A673 (cell line): ENCODE measurements around the gene HOXA3. TPM values are rescaled to one million over a fixed set of nuclear protein-coding genes. Genes with fewer than 3 reads are reported as not detected.

Source experiments
- BruUV-seq: library from RNA; stranded (reverse); fragments of 400-500 nt; replicated peaks from 2 replicates; lab custom pipeline; 2021; lab: Mats Ljungman, UMichigan
- CTCF ChIA-PET: fragments of 300-600 bp; sonication (Branson Sonifier 250); formaldehyde crosslinking; loops from one replicate; lab custom pipeline; 2022; ENCODE audit warnings: antibody characterized with exemption; lab: Charles Lee
- POLR2A ChIA-PET: fragments of 300-600 bp; sonication (Branson Sonifier 250); formaldehyde crosslinking; loops from one replicate; lab custom pipeline; 2022; ENCODE audit warnings: antibody characterized with exemption; ENCODE audit not compliant: low non-redundant PET; lab: Charles Lee
- DNase-seq: peaks from one replicate; pipeline ENCODE4 v3.0.0-alpha.2; 2015; ENCODE audit warnings: low spot score
- H3K27ac ChIP-seq: fragments of 200-600 bp; sonication (generic); 2 replicates; pipeline ENCODE4 v1.5.1; 2016; ENCODE audit warnings: mixed run types, low read depth, mild to moderate bottlenecking, mixed read lengths, antibody characterized with exemption, low read length; ENCODE audit not compliant: poor library complexity, severe bottlenecking
- H3K27me3 ChIP-seq: fragments of 200-600 bp; sonication (generic); replicated peaks from 2 replicates; pipeline ENCODE4 v1.6.1; 2017; ENCODE audit warnings: mixed run types, low read depth, mild to moderate bottlenecking, mixed read lengths, antibody characterized with exemption, low read length; ENCODE audit not compliant: insufficient read depth, poor library complexity
- H3K36me3 ChIP-seq: fragments of 200-600 bp; sonication (generic); 2 replicates; pipeline ENCODE4 v1.6.1; 2016; ENCODE audit warnings: mixed run types, mild to moderate bottlenecking, mixed read lengths, antibody characterized with exemption, low read length; ENCODE audit not compliant: insufficient read depth, poor library complexity, severe bottlenecking
- H3K4me1 ChIP-seq: fragments of 200-600 bp; sonication (generic); 2 replicates; pipeline ENCODE4 v1.6.1; 2017; ENCODE audit warnings: mixed run types, mild to moderate bottlenecking, mixed read lengths, antibody characterized with exemption, low read length; ENCODE audit not compliant: insufficient read depth, poor library complexity, severe bottlenecking
- H3K4me3 ChIP-seq: fragments of 200-600 bp; sonication (generic); 2 replicates; pipeline ENCODE4 v1.5.1; 2016; ENCODE audit warnings: low read depth, mixed run types, mild to moderate bottlenecking, mixed read lengths, low read length; ENCODE audit not compliant: poor library complexity, severe bottlenecking
- H3K9me3 ChIP-seq: fragments of 200-600 bp; sonication (generic); 2 replicates; pipeline ENCODE4 v1.6.1; 2016; ENCODE audit warnings: mixed run types, low read depth, mild to moderate bottlenecking, mixed read lengths, antibody characterized with exemption, low read length; ENCODE audit not compliant: poor library complexity, severe bottlenecking
- CTCF ChIP-seq: fragments of 300-800, 200-600 bp; sonication (generic); conservative IDR thresholded peaks from 2 replicates; pipeline ENCODE4 v1.5.1; 2017; ENCODE audit warnings: low read depth, mild to moderate bottlenecking, antibody characterized with exemption, low read length, moderate library complexity, mixed read lengths
- EZH2 ChIP-seq: fragments of 200-600 bp; sonication (generic); IDR thresholded peaks from 2 replicates; pipeline ENCODE4 v1.6.1; 2017; ENCODE audit warnings: borderline replicate concordance, low read depth, mild to moderate bottlenecking, mixed read lengths, antibody characterized with exemption, low read length; ENCODE audit not compliant: poor library complexity, severe bottlenecking
- intact Hi-C: fragments of 100-400 bp; cut with micrococcal nuclease; formaldehyde crosslinking; loops from one replicate; pipeline ENCODE4 v1.10.0; 2022; ENCODE audit not compliant: unreplicated experiment
- total RNA-seq: library from RNA; stranded (reverse); gene quantifications from 2 replicates; pipeline ENCODE4 v1.2.3, GENCODE V29; 2021

The HOXA3 gene
- total RNA-seq, 1 experiment from 2014 or later: not detected

- DNase-seq: no peak
- POLR2A ChIA-PET: no interaction called here
- H3K9me3 ChIP-seq: no peaks in the 10 kb centered on the region
- TF ChIP-seq EZH2: peak; percentile 53
- TF ChIP-seq CTCF: no peak
- H3K4me3 ChIP-seq: peak overlapping the region; percentile 6
- peaks cover 100% of the 10 kb centered on the region for H3K27me3 ChIP-seq
- no peaks in the 10 kb centered on the region for H3K4me1 ChIP-seq
- no peaks in the 10 kb centered on the region for H3K36me3 ChIP-seq
- CTCF ChIA-PET: no interaction called here
- no TSS peak for BruUV-seq
- intact Hi-C loops: no loop called here
- no peak overlapping the region for H3K27ac ChIP-seq
These were observed 22.4 kb downstream of the HOXA3 start for GRCh38 chr7:27129729-27130539.

GRCh38 chr7:27128776-27129728 is 23.3 kb downstream of the HOXA3 start:
- no peaks in the 10 kb centered on the region for H3K9me3 ChIP-seq
- no TSS peak for BruUV-seq
- CTCF ChIA-PET: no interaction called here
- intact Hi-C loops: no loop called here
- no peaks in the 10 kb centered on the region for H3K4me1 ChIP-seq
- H3K36me3 ChIP-seq: no peaks in the 10 kb centered on the region
- peaks cover 100% of the 10 kb centered on the region for H3K27me3 ChIP-seq
- no peak for DNase-seq
- no peak overlapping the region for H3K27ac ChIP-seq
- no peak for TF ChIP-seq CTCF
- peak; percentile 57 for TF ChIP-seq EZH2
- H3K4me3 ChIP-seq: no peak overlapping the region
- POLR2A ChIA-PET: no interaction called here

GRCh38 chr7:27128034-27128433 is 24.3 kb downstream of the HOXA3 start:
- Histone ChIP-seq H3K4me3 (no peak overlapping the region), H3K27ac (no peak overlapping the region), H3K9me3 (no peaks in the 10 kb centered on the region), H3K36me3 (no peaks in the 10 kb centered on the region), H3K27me3 (peaks cover 100% of the 10 kb centered on the region), H3K4me1 (no peaks in the 10 kb centered on the region)
- ChIA-PET CTCF (no interaction called here), POLR2A (no interaction called here)
- intact Hi-C loops: no loop called here
- BruUV-seq: no TSS peak
- no peak for DNase-seq
- TF ChIP-seq CTCF (no peak), EZH2 (no peak)
